Measurements from ENCODE around the gene RBM43. TPM values are rescaled to one million over a fixed set of nuclear protein-coding genes. Genes with fewer than 3 reads are reported as not detected.

The RBM43 gene
- total RNA-seq, 1 experiment from 2014 or later, result 1.8 TPM

- DNase-seq, result no peak
- Histone ChIP-seq H3K27me3 (ENCODE audit: insufficient read depth, low read length) (no peaks in the 10 kb centered on the region), H3K79me1 (ENCODE audit: insufficient read depth, low read depth, low read length, poor library complexity, severe bottlenecking) (no peaks in the 10 kb centered on the region), H3K79me2 (ENCODE audit: insufficient read depth, low read length) (no peaks in the 10 kb centered on the region), H3K9me3 (ENCODE audit: control insufficient read depth, low read depth, low read length) (no peaks in the 10 kb centered on the region), H3K14ac (ENCODE audit: insufficient read depth, low read length) (no peak overlapping the region), H3K4me1 (ENCODE audit: insufficient read depth, low read length) (no peaks in the 10 kb centered on the region), H4K91ac (ENCODE audit: insufficient read length, low read depth, low read length) (no peak overlapping the region), H3K27ac (ENCODE audit: insufficient read length, low read depth, low read length) (no peak overlapping the region), H4K8ac (replicated peaks; ENCODE audit: insufficient read length, low read depth, low read length) (no peak overlapping the region), H2BK15ac (ENCODE audit: low read depth, low read length) (no peak overlapping the region), H2AK5ac (ENCODE audit: insufficient read length, low read length) (no peak overlapping the region), H3K18ac (ENCODE audit: insufficient read length, low read depth, low read length) (no peak overlapping the region), H2BK20ac (ENCODE audit: low read depth, low read length, poor library complexity, severe bottlenecking) (no peak overlapping the region), H2BK5ac (ENCODE audit: insufficient read length, low read length) (no peak overlapping the region), H3K9ac (ENCODE audit: extremely low read depth, insufficient read length, low read length) (no peak overlapping the region), H2AFZ (ENCODE audit: low read length) (no peak overlapping the region), H2BK12ac (ENCODE audit: insufficient read length, low read depth, low read length) (no peak overlapping the region), H3K56ac (ENCODE audit: insufficient read length, low read depth, low read length) (no peak overlapping the region), H3T11ph (ENCODE audit: low read length) (no peak overlapping the region), H3K23ac (ENCODE audit: insufficient read length, low read depth, low read length) (no peak overlapping the region), H4K5ac (ENCODE audit: insufficient read length, low read depth, low read length) (no peak overlapping the region), H3K4ac (ENCODE audit: low read depth, low read length) (no peak overlapping the region), H2BK120ac (ENCODE audit: low read depth, low read length, poor library complexity, severe bottlenecking) (no peak overlapping the region), H3K23me2 (ENCODE audit: insufficient read length, low read depth, low read length, poor library complexity, severe bottlenecking) (no peaks in the 10 kb centered on the region), H3K4me2 (ENCODE audit: insufficient read depth, insufficient read length, low read length) (no peak overlapping the region), H4K20me1 (ENCODE audit: control insufficient read depth, insufficient read depth, insufficient read length) (no peaks in the 10 kb centered on the region)
- no peaks in the 10 kb centered on the region; the same call in 1 of the 2 replicates for H3K27me3 Mint-ChIP-seq (ENCODE audit: low read depth)
- WGBS (ENCODE audit: extremely low coverage, insufficient read length, low lambda C conversion rate), result no CpG with 5 or more reads among the region's 1 CpG
- peaks cover 20 to 35% (median 22%) of the 10 kb centered on the region in 3 experiments for H3K36me3 Mint-ChIP-seq (ENCODE audit: insufficient read depth in 1 of 3, low read depth in 3 of 3)
- H3K4me3 Mint-ChIP-seq, result no peak overlapping the region
- no peak overlapping the region for H3K27ac Mint-ChIP-seq
- peaks cover 20 to 22% of the 10 kb centered on the region in 2 experiments for H3K9me3 Mint-ChIP-seq
- no peaks in the 10 kb centered on the region for H3K4me1 Mint-ChIP-seq
- no peak for TF ChIP-seq CTCF (conservative IDR thresholded peaks at IDR 0.05)
These were observed 9.0 kb downstream of the RBM43 start for GRCh38 chr2:151252646-151253045.
